ENCODE results near the gene NAA10. TPM values are rescaled to one million over a fixed set of nuclear protein-coding genes. Genes with fewer than 3 reads are reported as not detected.

NAA10 gene
- total and polyA plus RNA-seq, 2 of the 13 experiments (the other 11 are each of a cell fraction or from before 2014, with no cell fraction given), result 49.2 to 51.7 TPM

DNA sequence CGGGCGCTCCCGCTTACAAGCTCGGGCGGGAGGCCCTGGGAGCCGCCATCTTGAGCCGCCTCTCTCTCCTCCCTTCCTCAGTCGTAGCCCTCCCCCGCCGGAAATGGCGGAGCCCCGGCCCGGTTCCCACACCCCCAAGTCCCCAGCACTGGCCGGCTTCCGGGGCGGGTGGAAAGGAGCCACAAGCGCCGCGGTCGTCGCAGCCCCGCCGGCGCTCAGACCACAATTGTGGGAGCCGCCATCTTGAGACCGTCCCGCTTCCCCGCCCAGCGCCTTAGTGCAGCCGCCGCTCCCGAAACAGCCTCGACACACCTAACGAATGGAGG is 36.2 kb upstream of the NAA10 start (continued):
- TF ChIP-seq, protein P1, sequence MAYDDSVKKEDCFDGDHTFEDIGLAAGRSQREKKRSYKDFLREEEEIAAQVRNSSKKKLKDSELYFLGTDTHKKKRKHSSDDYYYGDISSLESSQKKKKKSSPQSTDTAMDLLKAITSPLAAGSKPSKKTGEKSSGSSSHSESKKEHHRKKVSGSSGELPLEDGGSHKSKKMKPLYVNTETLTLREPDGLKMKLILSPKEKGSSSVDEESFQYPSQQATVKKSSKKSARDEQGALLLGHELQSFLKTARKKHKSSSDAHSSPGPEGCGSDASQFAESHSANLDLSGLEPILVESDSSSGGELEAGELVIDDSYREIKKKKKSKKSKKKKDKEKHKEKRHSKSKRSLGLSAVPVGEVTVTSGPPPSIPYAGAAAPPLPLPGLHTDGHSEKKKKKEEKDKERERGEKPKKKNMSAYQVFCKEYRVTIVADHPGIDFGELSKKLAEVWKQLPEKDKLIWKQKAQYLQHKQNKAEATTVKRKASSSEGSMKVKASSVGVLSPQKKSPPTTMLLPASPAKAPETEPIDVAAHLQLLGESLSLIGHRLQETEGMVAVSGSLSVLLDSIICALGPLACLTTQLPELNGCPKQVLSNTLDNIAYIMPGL (CRISPR knock-in tag; IDR thresholded peaks at IDR 0.05; ENCODE audit: borderline replicate concordance in 1 of 2, low read depth in 1 of 2), result no peak
- TF ChIP-seq SMAD3 (CRISPR knock-in tag; IDR thresholded peaks at IDR 0.05), result no peak
- TF ChIP-seq NR2C2 (CRISPR knock-in tag; IDR thresholded peaks at IDR 0.05; ENCODE audit: borderline replicate concordance), result no peak
- TF ChIP-seq DR1 (CRISPR knock-in tag; IDR thresholded peaks at IDR 0.05), result no peak
- no peak for TF ChIP-seq PLSCR1 (CRISPR knock-in tag; IDR thresholded peaks at IDR 0.05; ENCODE audit: borderline replicate concordance)
- no peak for TF ChIP-seq MLLT10 (CRISPR knock-in tag; IDR thresholded peaks at IDR 0.05)
- TF ChIP-seq MTF2 (CRISPR knock-in tag; IDR thresholded peaks at IDR 0.05; ENCODE audit: borderline replicate concordance), result no peak
- TF ChIP-seq, protein P2, sequence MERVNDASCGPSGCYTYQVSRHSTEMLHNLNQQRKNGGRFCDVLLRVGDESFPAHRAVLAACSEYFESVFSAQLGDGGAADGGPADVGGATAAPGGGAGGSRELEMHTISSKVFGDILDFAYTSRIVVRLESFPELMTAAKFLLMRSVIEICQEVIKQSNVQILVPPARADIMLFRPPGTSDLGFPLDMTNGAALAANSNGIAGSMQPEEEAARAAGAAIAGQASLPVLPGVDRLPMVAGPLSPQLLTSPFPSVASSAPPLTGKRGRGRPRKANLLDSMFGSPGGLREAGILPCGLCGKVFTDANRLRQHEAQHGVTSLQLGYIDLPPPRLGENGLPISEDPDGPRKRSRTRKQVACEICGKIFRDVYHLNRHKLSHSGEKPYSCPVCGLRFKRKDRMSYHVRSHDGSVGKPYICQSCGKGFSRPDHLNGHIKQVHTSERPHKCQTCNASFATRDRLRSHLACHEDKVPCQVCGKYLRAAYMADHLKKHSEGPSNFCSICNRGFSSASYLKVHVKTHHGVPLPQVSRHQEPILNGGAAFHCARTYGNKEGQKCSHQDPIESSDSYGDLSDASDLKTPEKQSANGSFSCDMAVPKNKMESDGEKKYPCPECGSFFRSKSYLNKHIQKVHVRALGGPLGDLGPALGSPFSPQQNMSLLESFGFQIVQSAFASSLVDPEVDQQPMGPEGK (CRISPR knock-in tag; IDR thresholded peaks at IDR 0.05), result 0 out of 2 replicates have a peak, but pooled peaks have one; percentile 35
- no peak for TF ChIP-seq XBP1 (CRISPR knock-in tag; IDR thresholded peaks at IDR 0.05)
- TF ChIP-seq, protein P3, sequence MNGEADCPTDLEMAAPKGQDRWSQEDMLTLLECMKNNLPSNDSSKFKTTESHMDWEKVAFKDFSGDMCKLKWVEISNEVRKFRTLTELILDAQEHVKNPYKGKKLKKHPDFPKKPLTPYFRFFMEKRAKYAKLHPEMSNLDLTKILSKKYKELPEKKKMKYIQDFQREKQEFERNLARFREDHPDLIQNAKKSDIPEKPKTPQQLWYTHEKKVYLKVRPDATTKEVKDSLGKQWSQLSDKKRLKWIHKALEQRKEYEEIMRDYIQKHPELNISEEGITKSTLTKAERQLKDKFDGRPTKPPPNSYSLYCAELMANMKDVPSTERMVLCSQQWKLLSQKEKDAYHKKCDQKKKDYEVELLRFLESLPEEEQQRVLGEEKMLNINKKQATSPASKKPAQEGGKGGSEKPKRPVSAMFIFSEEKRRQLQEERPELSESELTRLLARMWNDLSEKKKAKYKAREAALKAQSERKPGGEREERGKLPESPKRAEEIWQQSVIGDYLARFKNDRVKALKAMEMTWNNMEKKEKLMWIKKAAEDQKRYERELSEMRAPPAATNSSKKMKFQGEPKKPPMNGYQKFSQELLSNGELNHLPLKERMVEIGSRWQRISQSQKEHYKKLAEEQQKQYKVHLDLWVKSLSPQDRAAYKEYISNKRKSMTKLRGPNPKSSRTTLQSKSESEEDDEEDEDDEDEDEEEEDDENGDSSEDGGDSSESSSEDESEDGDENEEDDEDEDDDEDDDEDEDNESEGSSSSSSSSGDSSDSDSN (CRISPR knock-in tag; IDR thresholded peaks at IDR 0.05), result peak; percentile 59; the same call in 1 of the 2 replicates
- TF ChIP-seq HDAC6 (IDR thresholded peaks at IDR 0.05; ENCODE audit: low read depth, low read length), result no peak
- no peak for TF ChIP-seq FIP1L1 (IDR thresholded peaks at IDR 0.05; ENCODE audit: borderline replicate concordance, insufficient read depth, low read depth, low read length)
- TF ChIP-seq HMGA1 (CRISPR knock-in tag; conservative IDR thresholded peaks at IDR 0.05), result no peak
- TF ChIP-seq, protein P4, sequence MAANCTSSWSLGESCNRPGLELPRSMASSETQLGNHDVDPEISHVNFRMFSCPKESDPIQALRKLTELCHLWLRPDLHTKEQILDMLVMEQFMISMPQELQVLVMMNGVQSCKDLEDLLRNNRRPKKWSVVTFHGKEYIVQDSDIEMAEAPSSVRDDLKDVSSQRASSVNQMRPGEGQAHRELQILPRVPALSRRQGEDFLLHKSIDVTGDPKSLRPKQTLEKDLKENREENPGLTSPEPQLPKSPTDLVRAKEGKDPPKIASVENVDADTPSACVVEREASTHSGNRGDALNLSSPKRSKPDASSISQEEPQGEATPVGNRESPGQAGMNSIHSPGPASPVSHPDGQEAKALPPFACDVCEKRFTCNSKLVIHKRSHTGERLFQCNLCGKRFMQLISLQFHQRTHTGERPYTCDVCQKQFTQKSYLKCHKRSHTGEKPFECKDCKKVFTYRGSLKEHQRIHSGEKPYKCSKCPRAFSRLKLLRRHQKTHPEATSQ (CRISPR knock-in tag; IDR thresholded peaks at IDR 0.05; ENCODE audit: borderline replicate concordance), result no peak
